HG02623 (cell line): ENCODE results near the gene CCDC88C.

ENCODE experiments used
- ATAC-seq: cut with Tn5 transposase; IDR thresholded peaks from one replicate; pipeline ENCODE4 v1.9.1; 2021; ENCODE audit warnings: moderate library complexity; ENCODE audit not compliant: unreplicated experiment

CCDC88C gene

DNA sequence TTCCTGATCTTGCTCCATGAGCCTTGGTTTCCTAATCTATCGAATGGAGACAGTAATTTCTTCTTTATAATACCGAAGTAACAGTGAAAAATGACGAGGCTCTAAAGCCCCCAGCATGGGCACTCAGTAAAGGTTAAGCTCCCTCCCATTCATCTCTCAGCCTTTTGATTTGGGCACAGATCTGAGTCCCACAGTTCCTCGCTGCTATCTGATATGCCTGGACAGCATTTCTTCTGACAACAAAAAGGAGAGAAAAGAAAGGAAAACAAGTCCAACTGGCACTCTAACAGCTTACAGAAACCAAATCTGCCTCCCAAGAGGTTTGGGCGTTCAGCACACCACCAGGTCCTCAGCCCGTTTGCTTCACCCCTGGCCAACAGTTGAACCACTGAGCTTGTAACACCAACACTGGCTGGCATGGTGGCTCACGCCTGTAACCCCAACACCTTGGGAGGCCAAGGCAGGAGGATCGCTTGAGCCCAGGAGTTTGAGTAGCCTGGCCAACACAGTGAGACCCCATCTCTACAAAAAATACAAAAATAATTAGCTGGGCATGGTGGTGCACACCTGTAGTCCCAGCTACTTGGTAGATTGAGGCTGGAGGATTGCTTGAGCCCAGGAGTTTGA, 19.5 kb downstream of the CCDC88C start:
- no peak for ATAC-seq

DNA sequence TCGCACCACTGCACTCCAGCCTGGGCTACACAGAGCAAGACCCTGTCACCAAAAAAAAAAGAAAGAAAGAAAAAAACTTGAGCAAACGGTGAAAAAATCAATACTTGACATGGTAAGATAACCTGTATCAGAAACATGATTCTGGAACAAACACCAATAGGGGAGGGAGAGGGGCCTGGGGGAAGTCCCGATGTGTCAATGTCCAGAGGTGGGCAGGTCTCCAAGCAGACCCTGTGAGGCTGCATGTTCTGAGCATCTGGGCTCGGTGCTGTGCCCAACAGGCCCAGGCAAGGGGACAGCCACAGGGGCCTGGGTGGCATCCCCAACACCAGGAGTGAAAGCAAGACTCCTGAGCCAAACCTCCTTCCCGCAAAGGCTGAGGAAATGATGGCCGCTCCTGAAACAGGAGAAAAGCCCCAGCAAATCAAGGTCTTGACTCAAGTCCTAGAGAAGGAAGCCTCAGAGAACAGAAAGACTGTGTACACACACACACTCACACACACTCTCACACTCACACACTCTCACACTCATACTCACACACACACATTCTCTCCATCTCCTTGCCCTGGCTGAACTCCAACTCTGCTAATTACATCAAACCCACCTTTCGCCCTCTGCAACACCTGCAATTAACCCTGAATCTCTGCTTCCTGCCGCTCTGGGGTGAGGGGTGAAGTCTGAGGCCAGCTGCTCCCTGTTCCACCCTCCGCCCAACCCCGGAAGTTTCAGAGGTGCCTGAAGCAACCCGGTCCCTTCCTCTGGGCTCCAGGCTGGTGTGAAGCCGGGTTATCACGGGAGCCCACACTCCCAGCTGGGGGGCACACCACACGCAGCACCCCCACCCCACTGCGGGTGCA, 20.4 kb downstream of the CCDC88C start:
- ATAC-seq, result peak; percentile 65

DNA sequence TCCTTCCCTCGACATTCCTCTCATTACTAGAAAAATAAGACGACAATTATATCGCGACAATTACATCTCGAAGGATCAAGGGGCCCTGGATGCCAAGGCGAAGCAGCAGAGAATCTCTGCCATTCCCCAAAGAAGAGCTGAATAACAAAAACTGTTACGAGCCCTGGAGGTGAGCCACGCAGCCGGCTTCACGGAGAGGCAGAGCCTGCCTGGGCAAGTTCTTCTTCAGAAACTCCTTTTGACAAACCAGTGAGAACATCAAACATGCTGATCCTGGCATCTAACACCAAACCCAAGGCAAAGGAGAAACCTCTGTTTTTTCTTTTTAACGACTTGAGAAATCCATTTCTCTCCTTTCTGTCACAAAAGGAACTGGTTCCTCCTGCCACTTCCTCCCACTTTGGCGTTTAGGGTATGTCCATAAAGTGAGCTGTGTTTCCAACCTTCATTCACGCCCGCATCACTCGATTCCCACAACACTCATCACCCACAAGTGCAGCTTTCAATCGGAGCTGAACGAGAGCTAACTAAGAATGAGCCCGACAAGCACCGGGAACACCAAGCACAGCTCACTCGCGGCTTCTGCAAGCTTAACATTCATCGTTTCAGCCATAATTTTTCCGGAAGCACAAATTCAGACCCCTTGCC, 21.5 kb downstream of the CCDC88C start:
- no peak for ATAC-seq

DNA sequence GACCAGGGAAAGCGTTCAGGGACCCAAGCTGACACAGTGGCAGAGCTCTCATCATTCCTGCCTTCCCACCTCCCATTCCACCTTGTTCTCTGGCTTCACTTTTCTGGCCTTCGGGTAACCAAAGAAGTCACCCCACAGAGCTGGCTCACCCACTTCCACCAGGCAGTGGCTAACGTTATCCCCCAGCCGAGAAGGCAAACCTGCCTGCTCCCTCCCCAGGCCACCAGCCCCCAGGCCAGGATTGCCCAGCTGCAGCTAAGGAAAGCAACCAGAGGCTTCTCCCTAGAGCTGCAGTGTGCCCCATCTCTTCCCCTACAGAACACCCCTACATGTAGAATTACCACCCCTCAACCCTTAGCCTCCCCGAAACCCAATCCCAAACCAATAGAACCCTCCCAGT, 22.2 kb downstream of the CCDC88C start:
- ATAC-seq, result no peak

DNA sequence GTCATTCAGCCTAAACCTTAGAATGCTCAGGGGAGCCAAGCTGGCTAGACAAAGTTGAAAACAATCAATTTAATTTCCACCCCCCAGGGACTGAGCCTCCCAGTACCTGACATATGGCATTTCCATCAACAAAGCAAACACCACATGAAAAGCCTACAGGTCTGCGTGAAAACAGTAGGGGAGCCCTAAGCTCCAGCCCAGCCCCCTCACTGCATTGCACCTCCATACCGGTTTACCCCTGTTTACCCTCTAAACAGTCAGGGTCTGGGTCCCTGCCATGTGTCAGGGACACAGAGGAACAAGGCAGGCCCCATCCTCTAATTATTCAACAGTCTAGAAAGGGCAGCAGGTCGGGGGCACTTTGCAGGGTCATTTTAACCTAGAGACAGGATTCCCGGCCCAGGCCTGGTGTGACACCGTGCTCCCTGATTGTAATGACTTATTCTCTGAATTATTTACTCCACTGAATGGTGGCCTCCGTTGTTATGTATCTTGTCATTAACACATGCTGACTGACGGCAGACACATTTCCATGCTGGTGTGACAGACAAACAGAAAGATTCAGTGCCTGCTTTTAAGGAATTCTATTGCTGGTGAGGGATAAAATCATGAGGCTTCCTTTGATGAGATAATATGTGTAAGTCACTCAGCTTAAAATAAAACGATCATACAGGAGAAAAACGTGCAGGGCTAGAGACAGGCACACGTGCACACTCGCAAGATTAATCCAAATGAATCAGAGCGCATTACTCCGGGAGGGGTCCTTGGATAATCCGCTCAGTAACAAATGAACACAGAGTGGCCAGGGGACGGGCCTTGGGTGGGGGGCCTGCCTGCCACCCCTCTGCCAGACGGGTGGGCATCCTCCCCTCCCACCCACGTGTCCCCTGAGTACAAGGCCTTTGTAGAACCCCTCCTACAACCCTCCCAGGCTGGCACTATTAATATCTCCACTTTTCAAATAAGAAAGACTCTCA, 23.2 kb downstream of the CCDC88C start:
- no peak for ATAC-seq

DNA sequence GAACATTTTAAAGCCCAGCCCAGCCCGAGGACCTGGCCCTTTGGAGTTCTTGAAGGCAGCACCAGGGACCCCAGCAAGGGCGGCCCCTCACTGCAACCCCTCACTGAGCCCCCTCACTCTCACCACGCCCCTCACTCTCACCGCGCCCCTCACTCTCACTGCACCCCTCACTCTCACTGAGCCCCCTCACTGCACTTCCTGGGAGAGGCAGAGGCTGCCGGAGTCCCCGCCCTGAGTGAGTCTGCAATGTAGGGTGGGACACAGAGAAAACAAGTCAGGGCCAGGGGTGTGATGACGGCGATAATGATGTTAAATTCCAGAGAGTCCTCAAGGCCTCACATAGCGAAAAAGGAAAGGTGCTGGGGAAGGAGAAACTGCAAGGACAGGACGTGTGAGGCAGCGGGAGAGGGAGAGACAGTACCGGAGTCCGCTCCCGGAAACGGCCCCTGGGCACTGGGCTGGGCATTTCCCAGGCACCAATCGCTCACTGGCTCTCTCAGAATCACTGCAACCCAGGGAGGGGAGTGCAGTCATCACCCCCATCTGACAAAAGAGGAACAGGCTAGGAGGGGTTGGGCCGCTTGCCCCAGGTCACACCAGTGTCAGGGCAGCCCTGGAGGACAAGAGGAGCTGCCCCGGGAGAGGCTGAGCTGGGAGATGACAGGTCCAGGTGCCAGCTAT, 24.9 kb downstream of the CCDC88C start:
- ATAC-seq, result no peak

DNA sequence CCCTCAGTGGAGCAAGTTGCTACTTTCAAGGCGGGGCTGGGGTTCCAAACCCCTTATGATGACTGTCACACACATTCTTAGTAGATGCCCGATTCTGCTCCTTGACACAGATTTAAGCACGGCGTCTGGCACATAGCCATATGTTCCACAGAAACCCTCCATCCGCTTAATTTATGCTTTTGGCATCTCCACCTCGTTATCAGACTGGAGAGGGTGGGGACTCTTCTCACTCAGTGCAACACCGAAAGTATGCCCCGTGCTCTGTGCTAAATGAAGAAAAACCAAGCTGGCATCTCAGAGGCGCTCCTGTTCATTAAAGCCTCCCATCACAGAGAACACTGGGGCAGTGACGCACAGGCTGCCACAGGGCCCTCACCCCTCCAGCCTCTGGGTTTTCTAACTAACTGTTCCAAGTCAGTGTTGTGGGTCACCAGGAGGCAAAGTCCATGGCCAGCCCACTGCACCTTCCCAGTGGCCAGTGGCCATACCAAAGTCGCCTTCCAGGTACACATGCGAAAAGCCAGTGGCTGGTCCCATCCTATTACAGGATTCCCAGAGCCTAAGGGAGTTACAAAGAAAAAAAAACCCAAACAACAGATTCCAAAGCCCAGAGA, 27.3 kb downstream of the CCDC88C start:
- no peak for ATAC-seq

DNA sequence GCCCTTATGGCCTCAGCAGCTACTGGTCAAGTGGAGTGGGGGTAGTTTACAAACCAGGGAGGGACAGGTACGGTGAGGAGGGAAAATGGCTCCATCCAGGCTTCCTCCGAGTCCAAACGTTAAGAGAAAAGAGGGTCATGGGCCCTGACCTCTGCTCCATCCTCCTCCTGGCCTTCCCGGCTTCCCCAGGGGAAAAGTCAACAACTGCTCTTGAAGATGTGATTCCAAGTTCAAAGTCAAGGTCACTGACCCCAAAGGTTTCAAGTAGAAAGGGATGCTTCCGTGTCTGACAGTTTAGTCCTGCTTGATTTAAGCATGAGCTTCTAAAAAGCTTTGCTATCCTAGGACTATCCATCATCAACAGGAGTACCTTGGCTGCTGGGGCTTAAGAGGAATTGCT, 28.5 kb downstream of the CCDC88C start:
- ATAC-seq, result no peak

DNA sequence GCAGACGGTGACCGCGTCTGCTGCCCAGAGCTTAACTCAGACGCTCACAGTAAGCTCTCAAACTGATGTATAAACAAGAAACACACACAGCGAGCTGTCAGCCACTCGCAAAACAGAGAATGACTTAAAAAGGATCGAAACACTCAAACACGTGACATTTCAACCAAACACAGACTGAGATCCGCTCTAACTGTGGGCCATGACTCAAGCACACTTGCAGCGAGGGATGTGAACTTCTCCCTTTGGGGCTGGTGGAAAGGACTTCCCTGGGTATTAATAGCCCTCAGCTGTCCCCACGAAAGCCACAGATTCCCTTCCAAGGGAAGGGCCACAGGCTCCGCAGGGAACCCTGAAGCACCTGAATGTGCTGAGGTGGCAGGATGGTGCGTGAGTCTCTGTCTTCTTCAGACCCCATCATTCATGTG, 29.1 kb downstream of the CCDC88C start:
- ATAC-seq, result no peak

DNA sequence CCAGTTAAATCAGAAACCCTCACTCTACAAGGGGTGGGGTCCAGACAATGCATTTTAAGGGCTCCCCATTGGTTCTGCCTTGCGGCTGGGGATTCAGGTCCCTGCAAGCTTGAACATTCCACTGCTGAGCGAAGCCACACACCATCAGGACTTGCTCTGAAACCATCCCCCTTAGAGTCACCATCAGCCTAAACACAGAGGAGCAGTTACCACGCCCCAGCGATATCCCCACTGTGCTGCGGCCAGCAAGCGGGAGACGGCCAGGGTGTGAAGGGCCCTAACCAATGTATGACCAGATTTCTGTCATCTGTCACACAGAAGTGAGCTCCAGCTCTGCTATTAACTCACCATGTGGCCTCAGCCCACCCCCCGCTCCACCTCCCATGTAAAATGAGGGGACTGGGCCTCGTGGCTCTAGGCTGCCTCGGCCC, 29.7 kb downstream of the CCDC88C start:
- no peak for ATAC-seq

DNA sequence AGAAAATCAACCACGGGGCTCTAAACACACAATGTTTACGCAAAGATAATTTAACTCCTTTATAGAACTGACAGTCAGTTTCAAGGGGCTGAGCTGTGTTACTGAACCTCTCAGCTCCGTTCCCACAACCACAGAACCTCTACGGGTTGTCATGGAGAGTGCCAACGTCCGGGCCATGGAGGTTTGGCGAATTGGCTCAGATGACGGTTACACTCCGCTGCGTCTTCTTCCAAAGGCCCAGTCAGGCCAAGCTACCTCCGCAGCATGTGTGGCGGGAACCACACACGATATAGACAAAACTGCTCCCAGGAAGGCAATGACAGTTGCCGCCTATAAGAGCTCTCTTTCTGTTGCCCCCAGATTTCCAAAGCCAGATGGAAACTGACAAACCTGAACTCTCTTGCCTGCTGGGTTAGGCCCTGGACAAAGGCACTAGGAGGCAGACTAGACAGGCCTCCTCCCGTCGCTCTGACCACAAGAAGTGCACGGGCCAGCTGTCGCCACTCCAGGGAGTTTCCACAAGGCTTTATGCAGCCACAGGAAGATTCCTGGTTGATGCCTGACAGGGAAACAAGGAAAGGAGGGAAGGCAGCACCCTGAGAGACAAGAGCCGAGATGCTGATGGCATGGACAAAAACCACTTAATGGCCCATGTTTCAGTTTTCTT, 30.3 kb downstream of the CCDC88C start:
- no peak for ATAC-seq

DNA sequence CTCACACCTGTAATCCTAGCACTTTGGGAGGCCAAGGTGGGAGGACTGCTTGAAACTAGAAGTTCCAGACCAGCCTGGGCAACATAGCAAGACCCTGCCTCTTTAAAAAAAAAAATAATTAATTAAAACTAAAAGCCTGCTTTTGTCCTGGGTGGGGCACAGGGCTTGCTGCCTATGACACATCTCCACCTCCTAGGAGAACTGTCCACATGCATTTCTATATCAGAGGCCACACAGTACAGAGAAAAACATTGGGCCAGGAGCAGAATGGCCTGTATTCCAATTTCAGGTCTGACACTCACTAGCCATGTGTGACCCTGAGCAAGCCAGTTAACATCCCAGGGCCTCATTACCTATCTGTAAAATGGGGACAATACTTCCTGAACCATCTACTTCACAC, 31.9 kb downstream of the CCDC88C start:
- ATAC-seq, result no peak

DNA sequence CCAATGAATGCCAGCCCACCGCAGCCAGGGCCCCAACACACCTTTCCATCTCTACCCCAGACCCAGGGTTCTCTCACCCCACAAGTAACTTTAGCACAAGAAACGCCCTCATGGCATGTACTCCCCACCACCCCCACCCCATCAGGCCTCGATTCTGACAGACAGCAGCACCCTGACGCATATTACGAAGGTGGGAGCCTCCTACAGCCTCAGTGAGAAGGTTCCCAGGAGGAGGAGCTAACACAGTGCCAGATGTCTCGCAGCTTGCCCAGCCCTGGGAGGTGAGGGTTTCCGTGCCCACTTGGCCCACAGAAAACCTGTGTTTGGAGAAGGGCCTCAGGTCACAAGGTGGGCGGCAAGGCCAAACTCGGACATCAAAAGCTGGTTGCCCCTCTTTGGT, 32.4 kb downstream of the CCDC88C start:
- no peak for ATAC-seq

DNA sequence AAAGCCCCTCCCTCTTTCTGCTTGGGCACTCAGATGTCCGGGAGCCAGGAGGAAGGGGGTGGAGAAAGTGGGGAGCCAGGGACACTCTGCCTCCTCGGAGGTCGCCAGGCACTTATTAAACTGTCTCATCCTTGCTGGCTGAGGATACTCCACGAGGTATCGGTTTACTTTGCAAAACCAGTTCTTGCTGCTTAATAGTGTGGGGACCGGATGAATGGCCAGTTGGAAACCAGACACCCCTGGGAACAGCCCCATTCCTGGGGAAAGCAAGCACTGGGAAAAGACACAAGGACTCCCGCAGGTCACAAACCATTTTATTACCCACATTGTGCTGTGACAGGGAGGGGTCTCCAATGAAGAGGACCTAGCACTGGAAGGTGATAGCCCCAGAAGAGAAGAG, 34.2 kb downstream of the CCDC88C start:
- no peak for ATAC-seq

DNA sequence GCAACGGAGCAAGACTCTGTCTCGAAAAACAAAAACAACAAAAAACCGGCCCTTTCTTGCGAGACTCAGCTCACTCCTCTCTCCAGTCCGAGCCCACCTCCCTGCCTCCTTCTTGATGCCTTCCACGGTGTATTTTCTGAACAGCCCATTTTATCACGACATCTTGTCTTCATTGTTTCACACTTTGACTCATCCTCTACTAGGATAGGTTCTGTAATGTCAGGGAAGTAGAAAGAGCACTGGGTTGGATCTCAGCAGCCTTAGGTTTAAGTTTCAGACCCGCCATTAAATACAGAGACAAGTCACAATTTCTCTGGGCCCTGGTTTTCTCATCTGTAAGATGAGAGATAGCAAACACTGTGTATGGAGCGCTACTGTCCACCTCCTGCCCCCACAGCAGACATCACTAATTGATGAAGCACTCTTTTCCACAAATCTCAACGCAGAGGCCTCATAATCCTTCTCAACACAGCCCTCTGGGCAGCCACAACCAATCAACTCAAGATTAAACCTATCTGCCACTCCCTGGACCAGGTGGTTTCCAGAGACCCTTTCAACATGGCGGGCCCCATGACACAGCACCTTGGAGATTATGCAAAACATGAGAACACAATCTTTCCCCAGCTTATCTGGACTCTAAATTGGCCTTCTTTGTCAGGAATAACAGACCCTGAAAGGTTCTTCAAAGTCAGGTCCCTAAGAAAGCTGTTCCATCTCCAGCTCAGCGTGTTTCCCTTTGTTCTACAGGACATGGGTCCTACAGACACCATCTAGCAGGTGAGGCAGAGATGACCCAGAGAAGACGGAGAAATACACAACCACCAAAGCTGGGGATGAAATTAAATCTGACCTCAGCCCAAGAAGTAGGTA, 35.6 kb downstream of the CCDC88C start:
- no peak for ATAC-seq

DNA sequence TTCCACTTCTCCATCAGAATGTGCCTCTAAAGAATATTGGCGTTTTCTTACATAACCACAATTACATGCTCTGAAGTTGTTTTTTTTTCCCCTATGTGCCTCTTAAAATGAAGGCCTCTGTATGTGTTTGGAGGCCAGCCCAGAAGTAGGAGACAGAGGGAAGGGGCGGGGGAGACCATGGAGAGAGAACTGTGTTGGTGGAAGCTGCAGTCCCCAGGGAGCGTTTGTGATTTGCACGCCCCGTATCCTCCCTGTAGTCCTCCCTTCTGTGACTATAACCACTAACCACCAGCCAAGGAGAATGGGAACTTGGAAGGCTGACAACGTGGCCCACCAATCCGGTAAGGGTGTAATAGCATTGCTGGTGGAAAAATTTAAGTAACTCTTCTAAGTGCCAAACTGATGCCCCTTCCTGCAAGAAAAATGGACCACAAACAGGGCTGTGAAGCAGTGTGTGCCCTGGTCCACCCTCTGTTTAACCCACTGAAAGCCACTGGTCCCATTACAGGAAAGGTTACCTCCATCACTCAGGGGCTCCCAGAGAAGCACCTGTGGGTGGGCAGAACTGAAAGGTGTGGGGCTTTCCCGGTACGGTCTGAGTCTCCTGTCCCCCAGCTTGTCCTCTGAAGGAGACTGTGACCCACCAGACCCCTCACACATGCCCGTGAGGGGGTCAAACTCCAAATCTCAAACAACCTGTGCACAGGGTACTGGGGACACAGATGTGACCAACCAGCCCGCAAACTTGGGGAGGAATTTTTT, 36.8 kb downstream of the CCDC88C start:
- ATAC-seq, result no peak

DNA sequence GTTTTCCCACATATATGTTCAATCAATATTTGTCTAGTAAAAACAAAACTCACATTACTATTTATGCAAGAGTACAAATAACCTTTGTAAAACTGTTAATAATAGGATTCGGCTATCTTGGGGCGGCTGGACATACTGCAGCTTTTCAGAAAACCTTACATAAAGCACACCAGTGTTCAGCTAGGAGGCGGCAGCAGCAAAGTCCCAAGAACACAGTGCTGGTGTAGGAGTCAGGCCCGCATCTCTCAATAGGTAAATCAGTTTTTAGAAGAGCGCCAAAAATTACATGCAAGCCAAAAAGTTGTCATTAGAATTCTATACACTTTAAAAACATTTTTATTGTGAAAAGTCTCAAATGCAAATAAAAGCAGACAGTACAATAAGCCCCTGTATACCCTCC, 37.5 kb downstream of the CCDC88C start:
- ATAC-seq, result no peak

DNA sequence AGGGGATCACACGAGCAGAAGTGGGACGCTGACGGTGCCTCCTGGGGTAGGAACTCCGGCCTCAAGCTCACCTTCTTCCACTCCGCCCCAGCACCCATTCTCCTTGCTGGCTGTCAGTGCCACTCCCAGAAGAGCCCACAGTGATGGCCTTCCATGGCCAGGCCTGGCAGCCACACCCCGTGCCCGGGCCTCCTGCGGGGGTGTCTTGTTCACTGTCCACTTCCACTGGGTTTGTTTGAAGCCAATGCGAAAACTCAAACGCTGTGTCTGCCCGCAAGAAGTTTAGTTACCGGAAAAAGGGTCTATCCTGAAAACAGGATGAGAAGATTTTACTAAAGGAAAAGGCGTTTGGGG, 38.1 kb downstream of the CCDC88C start:
- no peak for ATAC-seq
